ENCODE results near the gene ADGRB3.
"Not testable (repeated sequence)": the region's sequence is repeated elsewhere in the genome, so short reads cannot be mapped to it uniquely, and the experiment has no call there.

ADGRB3 gene

GRCh38 chr6:68778356-68779020 lies 143.4 kb downstream of the ADGRB3 start:
- DNase-seq (ENCODE audit: low read depth in 1 of 2, low spot score in 1 of 2), result no peak

- DNase-seq (ENCODE audit: low read depth in 1 of 2, low spot score in 1 of 2), result no peak
Measured at GRCh38 chr6:68779366-68779765, 144.3 kb downstream of the ADGRB3 start.

- DNase-seq (ENCODE audit: low read depth in 1 of 2, low spot score in 1 of 2), result not testable (repeated sequence)
Measured at GRCh38 chr6:68790128-68790527, 155.0 kb downstream of the ADGRB3 start.

- DNase-seq (ENCODE audit: low read depth in 1 of 2, low spot score in 1 of 2), result not testable (repeated sequence)
Measured at GRCh38 chr6:68814976-68815375, 179.9 kb downstream of the ADGRB3 start.

GRCh38 chr6:68826501-68826900 lies 191.4 kb downstream of the ADGRB3 start:
- DNase-seq (ENCODE audit: low read depth in 1 of 2, low spot score in 1 of 2), result no peak

GRCh38 chr6:68834551-68834950 lies 199.5 kb downstream of the ADGRB3 start:
- DNase-seq (ENCODE audit: low read depth in 1 of 2, low spot score in 1 of 2), result no peak

GRCh38 chr6:68838571-68838970 lies 203.5 kb downstream of the ADGRB3 start:
- DNase-seq (ENCODE audit: low read depth in 1 of 2, low spot score in 1 of 2), result no peak

- no peak for DNase-seq (ENCODE audit: low read depth in 1 of 2, low spot score in 1 of 2)
Measured at GRCh38 chr6:68852791-68853190, 217.7 kb downstream of the ADGRB3 start.

GRCh38 chr6:68859233-68859632 lies 224.2 kb downstream of the ADGRB3 start:
- DNase-seq (ENCODE audit: low read depth in 1 of 2, low spot score in 1 of 2), result no peak

GRCh38 chr6:68868646-68869045 lies 233.6 kb downstream of the ADGRB3 start:
- DNase-seq (ENCODE audit: low read depth in 1 of 2, low spot score in 1 of 2), result no peak

GRCh38 chr6:68873236-68873635 lies 238.2 kb downstream of the ADGRB3 start:
- DNase-seq (ENCODE audit: low read depth in 1 of 2, low spot score in 1 of 2), result no peak

- DNase-seq (ENCODE audit: low read depth in 1 of 2, low spot score in 1 of 2), result no peak
Measured at GRCh38 chr6:68874747-68875146, 239.7 kb downstream of the ADGRB3 start.

GRCh38 chr6:68875403-68875802 lies 240.3 kb downstream of the ADGRB3 start:
- no peak for DNase-seq (ENCODE audit: low read depth in 1 of 2, low spot score in 1 of 2)

- no peak for DNase-seq (ENCODE audit: low read depth in 1 of 2, low spot score in 1 of 2)
Measured at GRCh38 chr6:68876792-68877493, 241.9 kb downstream of the ADGRB3 start.

- no peak for DNase-seq (ENCODE audit: low read depth in 1 of 2, low spot score in 1 of 2)
Measured at GRCh38 chr6:68880050-68880813, 245.2 kb downstream of the ADGRB3 start.

- not testable (repeated sequence) for DNase-seq (ENCODE audit: low read depth in 1 of 2, low spot score in 1 of 2)
Measured at GRCh38 chr6:68883325-68883724, 248.2 kb downstream of the ADGRB3 start.

GRCh38 chr6:68891419-68891818 lies 256.3 kb downstream of the ADGRB3 start:
- DNase-seq (ENCODE audit: low read depth in 1 of 2, low spot score in 1 of 2), result no peak

- DNase-seq (ENCODE audit: low read depth in 1 of 2, low spot score in 1 of 2), result no peak
Measured at GRCh38 chr6:68892452-68892851, 257.4 kb downstream of the ADGRB3 start.

- no peak for DNase-seq (ENCODE audit: low read depth in 1 of 2, low spot score in 1 of 2)
Measured at GRCh38 chr6:68895929-68896328, 260.8 kb downstream of the ADGRB3 start.

- DNase-seq (ENCODE audit: low read depth in 1 of 2, low spot score in 1 of 2), result no peak
Measured at GRCh38 chr6:68901044-68901443, 266.0 kb downstream of the ADGRB3 start.

GRCh38 chr6:68911334-68911733 lies 276.3 kb downstream of the ADGRB3 start:
- DNase-seq (ENCODE audit: low read depth in 1 of 2, low spot score in 1 of 2), result no peak

GRCh38 chr6:68911811-68912210 lies 276.7 kb downstream of the ADGRB3 start:
- DNase-seq (ENCODE audit: low read depth in 1 of 2, low spot score in 1 of 2), result no peak

All from activated T-helper 1 cell treated with anti-CD3 and anti-CD28 coated beads, Interleukin-2, amount 50 U/mL, for 16 hours (primary cell).